OCI-LY3 (cell line): ENCODE measurements around the gene PLD1.

Experiments used
- H2AFZ ChIP-seq: fragments of 200-600, 300-600 bp; shearing (Covaris generic); 2 replicates; pipeline ENCODE4 v1.6.0; 2014; ENCODE audit warnings: antibody characterized with exemption, low read depth, low read length
- H3K27ac ChIP-seq: fragments of 200-600, 300-600 bp; sonication (generic); 2 replicates; pipeline ENCODE4 v1.5.1; 2014; ENCODE audit warnings: mild to moderate bottlenecking, low read length, moderate library complexity, mixed read lengths
- H3K27me3 ChIP-seq: fragments of 200-600, 300-600 bp; sonication (generic); 2 replicates; pipeline ENCODE4 v1.6.1; 2014; ENCODE audit warnings: low read depth, low read length, mixed read lengths
- H3K36me3 ChIP-seq: fragments of 200-600, 300-600 bp; sonication (generic); replicated peaks from 2 replicates; pipeline ENCODE3; 2014; ENCODE audit warnings: low read depth, low read length, mixed read lengths
- H3K4me1 ChIP-seq: fragments of 300-600, 200-600 bp; sonication (generic); 2 replicates; pipeline ENCODE4 v1.6.1; 2014; ENCODE audit warnings: low read length, mixed read lengths
- H3K4me2 ChIP-seq: fragments of 200-600, 300-600 bp; sonication (generic); 2 replicates; pipeline ENCODE4 v1.6.1; 2014; ENCODE audit warnings: low read length, mixed read lengths
- H3K4me3 ChIP-seq: fragments of 300-600, 200-600 bp; sonication (generic); 2 replicates; pipeline ENCODE4 v1.5.1; 2014; ENCODE audit warnings: antibody characterized with exemption, mild to moderate bottlenecking, low read length, moderate library complexity
- H3K79me2 ChIP-seq: fragments of 300-600, 200-600 bp; shearing (Covaris generic); 2 replicates; pipeline ENCODE4 v1.6.1; 2014; ENCODE audit warnings: mild to moderate bottlenecking, low read length, mixed read lengths
- H3K9ac ChIP-seq: fragments of 300-600, 200-600 bp; shearing (Covaris generic); 2 replicates; pipeline ENCODE4 v1.6.0; 2014; ENCODE audit warnings: mild to moderate bottlenecking, low read length, moderate library complexity
- H3K9me3 ChIP-seq: fragments of 200-600, 300-600 bp; shearing (Covaris generic); 2 replicates; pipeline ENCODE4 v1.6.1; 2014; ENCODE audit warnings: low read length, mixed read lengths; ENCODE audit not compliant: insufficient read depth
- H4K20me1 ChIP-seq: fragments of 200-600, 300-600 bp; sonication (generic); 2 replicates; pipeline ENCODE4 v1.6.1; 2016; ENCODE audit warnings: low read length, mixed read lengths; ENCODE audit not compliant: insufficient read depth
- CTCF ChIP-seq: fragments of 200-600, 300-600 bp; sonication (generic); IDR thresholded peaks from 2 replicates; pipeline ENCODE4 v1.5.1; 2014; ENCODE audit warnings: antibody characterized with exemption, low read length, low read depth
- EZH2phosphoT487 ChIP-seq: fragments of 200-600 bp; shearing (Covaris generic); IDR thresholded peaks from 2 replicates; pipeline ENCODE4 v1.6.1; 2018; ENCODE audit warnings: antibody characterized with exemption, mixed run types, low read depth

Gene PLD1

GRCh38 chr3:171653701-171654100 lies 156.6 kb downstream of the PLD1 start:
- Histone ChIP-seq H3K4me3 (no peak overlapping the region), H3K4me2 (no peak overlapping the region), H3K9ac (no peak overlapping the region), H4K20me1 (no peaks in the 10 kb centered on the region), H3K27ac (no peak overlapping the region), H3K36me3 (no peaks in the 10 kb centered on the region), H2AFZ (no peak overlapping the region), H3K9me3 (no peaks in the 10 kb centered on the region), H3K4me1 (peaks cover 9% of the 10 kb centered on the region), H3K27me3 (0 out of 2 replicates have a peak, but pooled peaks cover 9% of the 10 kb centered on the region), H3K79me2 (no peaks in the 10 kb centered on the region)
- TF ChIP-seq EZH2phosphoT487 (no peak), CTCF (no peak)

- no peak overlapping the region for H3K9ac ChIP-seq
- H3K79me2 ChIP-seq, result no peaks in the 10 kb centered on the region
- TF ChIP-seq EZH2phosphoT487, result no peak
- no peak for TF ChIP-seq CTCF
- peaks cover 13% of the 10 kb centered on the region for H3K4me1 ChIP-seq
- no peaks in the 10 kb centered on the region for H3K9me3 ChIP-seq
- H3K36me3 ChIP-seq, result no peaks in the 10 kb centered on the region
- H2AFZ ChIP-seq, result no peak overlapping the region
- 0 out of 2 replicates have a peak, but pooled peaks cover 3% of the 10 kb centered on the region for H3K27me3 ChIP-seq
- H3K4me3 ChIP-seq, result no peak overlapping the region
- no peaks in the 10 kb centered on the region for H4K20me1 ChIP-seq
- no peak overlapping the region for H3K27ac ChIP-seq
- no peak overlapping the region for H3K4me2 ChIP-seq
These were observed 157.4 kb downstream of the PLD1 start for GRCh38 chr3:171652932-171653331.

GRCh38 chr3:171649911-171650592 lies 160.2 kb downstream of the PLD1 start:
- TF ChIP-seq CTCF, result no peak
- no peak for TF ChIP-seq EZH2phosphoT487
- Histone ChIP-seq H3K79me2 (no peaks in the 10 kb centered on the region), H4K20me1 (no peaks in the 10 kb centered on the region)

GRCh38 chr3:171649267-171649666 lies 161.0 kb downstream of the PLD1 start:
- no peak overlapping the region for H3K27ac ChIP-seq
- no peaks in the 10 kb centered on the region for H3K36me3 ChIP-seq
- H3K9me3 ChIP-seq, result no peaks in the 10 kb centered on the region
- H3K27me3 ChIP-seq, result 0 out of 2 replicates have a peak, but pooled peaks cover 3% of the 10 kb centered on the region
- H3K4me3 ChIP-seq, result no peak overlapping the region
- no peaks in the 10 kb centered on the region for H4K20me1 ChIP-seq
- H3K4me1 ChIP-seq, result peaks cover 7% of the 10 kb centered on the region; the same call in 1 of the 2 replicates
- no peaks in the 10 kb centered on the region for H3K79me2 ChIP-seq
- TF ChIP-seq EZH2phosphoT487 (no peak), CTCF (no peak)
- H3K9ac ChIP-seq, result no peak overlapping the region
- H2AFZ ChIP-seq, result no peak overlapping the region
- H3K4me2 ChIP-seq, result no peak overlapping the region

More at GRCh38 chr3:171649911-171650592, 160.2 kb downstream of the PLD1 start:
- Histone ChIP-seq H3K36me3 (no peaks in the 10 kb centered on the region), H3K9me3 (no peaks in the 10 kb centered on the region), H2AFZ (no peak overlapping the region), H3K27me3 (0 out of 2 replicates have a peak, but pooled peaks cover 3% of the 10 kb centered on the region), H3K9ac (no peak overlapping the region), H3K27ac (no peak overlapping the region), H3K4me1 (peaks cover 14% of the 10 kb centered on the region), H3K4me2 (no peak overlapping the region), H3K4me3 (no peak overlapping the region)
